Measurements from ENCODE around the gene DLX1.

DNA sequence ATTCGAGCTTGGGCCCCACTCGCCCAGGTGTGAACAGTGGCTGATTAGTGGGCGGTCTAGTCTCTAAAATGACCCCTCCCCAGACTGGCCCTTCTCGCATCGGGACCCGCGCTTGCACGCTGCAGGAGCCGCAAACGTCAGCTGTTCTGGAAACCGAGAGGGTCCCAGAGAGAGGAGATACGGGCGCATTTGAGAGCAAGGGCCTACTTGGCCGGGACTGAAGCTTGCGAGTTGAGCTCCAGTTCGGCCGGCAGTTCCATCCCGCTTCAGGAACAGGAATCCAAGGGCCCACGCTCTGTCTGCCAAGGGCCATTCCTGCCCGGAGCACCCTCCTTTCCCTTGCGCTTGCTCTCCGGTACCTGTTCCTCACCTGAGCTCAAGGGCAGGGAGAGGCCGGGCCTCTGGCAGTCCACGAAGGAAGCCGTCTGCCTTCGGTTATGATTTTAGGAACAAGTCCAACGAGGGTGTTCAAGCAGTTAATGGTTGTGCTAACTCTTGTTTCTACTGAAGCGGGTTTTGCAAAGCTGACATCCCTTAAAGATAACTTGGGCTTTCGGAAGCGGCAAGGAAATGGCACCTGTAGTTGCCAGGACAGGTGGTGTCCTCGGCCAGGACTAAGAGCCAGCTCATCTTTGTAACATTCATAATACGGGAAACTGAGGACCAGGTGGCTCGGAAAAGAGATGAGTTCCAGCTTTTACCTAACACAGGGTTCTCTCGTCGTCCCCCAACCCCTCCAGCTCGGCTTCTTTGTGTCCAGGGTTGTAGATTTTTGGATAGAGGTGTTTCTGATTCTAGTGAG lies 3.9 kb upstream of the DLX1 start:
- TF ChIP-seq POLR2A (IDR thresholded peaks at IDR 0.05; ENCODE audit: low read length) (no peak), GATA1 (IDR thresholded peaks at IDR 0.05; ENCODE audit: low read depth, low read length) (no peak)

Data from erythroblast (primary cell).